ENCODE data around the gene MVB12B. TPM values are rescaled to one million over a fixed set of nuclear protein-coding genes. Genes with fewer than 3 reads are reported as not detected.

The MVB12B gene
- total and polyA plus RNA-seq, 2 of the 8 experiments (the other 6 are each of a cell fraction or from before 2014, with no cell fraction given): 2.6 to 5.0 TPM

DNA sequence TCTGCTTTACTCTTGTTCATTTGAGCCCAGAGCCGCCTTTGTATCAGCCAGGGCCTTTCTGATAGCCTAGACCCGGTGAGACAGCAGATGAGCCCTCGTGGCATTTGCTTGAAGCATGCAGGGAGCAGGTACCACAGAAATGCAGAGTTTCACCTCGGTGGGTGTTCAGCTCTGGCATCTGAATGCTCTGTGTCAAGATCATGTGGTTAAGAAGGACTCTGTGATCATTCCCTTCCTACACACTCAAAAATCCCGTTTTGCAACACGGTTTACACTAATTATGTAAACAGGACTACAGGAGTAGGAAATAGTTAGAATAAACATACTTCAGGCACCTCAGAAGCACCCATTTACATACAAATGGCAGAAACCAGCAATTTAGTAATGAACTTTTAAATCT lies 67.2 kb downstream of the MVB12B start:
- CTCF ChIA-PET (ENCODE audit: partially characterized antibody): interaction anchor here (1.2 to 7.8 kb wide), 3 partner anchors 7 to 108 kb away, joined by 3 to 54 read pairs (median 24); no protein-coding TSS in a partner anchor
- no peak overlapping the region for H3K27ac ChIP-seq (ENCODE audit: low read depth, low read length)
- TF ChIP-seq SIN3A (conservative IDR thresholded peaks at IDR 0.05 in 1 of 2, IDR thresholded peaks at IDR 0.05 in 1 of 2; ENCODE audit: low read depth in 1 of 2, low read length in 2 of 2) (no peak), TCF12 (IDR thresholded peaks at IDR 0.05; ENCODE audit: low read depth, low read length) (no peak), BRCA1 (IDR thresholded peaks at IDR 0.05; ENCODE audit: low read depth, low read length) (no peak), MAFK (IDR thresholded peaks at IDR 0.05; ENCODE audit: low read depth, low read length) (no peak), CBX8 (IDR thresholded peaks at IDR 0.05; ENCODE audit: borderline replicate concordance, low read depth, low read length) (no peak), GABPA (IDR thresholded peaks at IDR 0.05; ENCODE audit: borderline replicate concordance, insufficient read depth, low read length) (no peak), TEAD4 (IDR thresholded peaks at IDR 0.05; ENCODE audit: low read depth, low read length) (no peak), NRF1 (IDR thresholded peaks at IDR 0.05; ENCODE audit: low read depth, low read length) (no peak), TAF7 (optimal IDR thresholded peaks at IDR 0.05; ENCODE audit: borderline replicate concordance, low read depth, low read length) (no peak), EGR1 (IDR thresholded peaks at IDR 0.05; ENCODE audit: borderline replicate concordance, low read depth, low read length) (no peak)
- TF ChIP-seq, protein P1, sequence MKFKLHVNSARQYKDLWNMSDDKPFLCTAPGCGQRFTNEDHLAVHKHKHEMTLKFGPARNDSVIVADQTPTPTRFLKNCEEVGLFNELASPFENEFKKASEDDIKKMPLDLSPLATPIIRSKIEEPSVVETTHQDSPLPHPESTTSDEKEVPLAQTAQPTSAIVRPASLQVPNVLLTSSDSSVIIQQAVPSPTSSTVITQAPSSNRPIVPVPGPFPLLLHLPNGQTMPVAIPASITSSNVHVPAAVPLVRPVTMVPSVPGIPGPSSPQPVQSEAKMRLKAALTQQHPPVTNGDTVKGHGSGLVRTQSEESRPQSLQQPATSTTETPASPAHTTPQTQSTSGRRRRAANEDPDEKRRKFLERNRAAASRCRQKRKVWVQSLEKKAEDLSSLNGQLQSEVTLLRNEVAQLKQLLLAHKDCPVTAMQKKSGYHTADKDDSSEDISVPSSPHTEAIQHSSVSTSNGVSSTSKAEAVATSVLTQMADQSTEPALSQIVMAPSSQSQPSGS (IDR thresholded peaks at IDR 0.05; ENCODE audit: low read length): no peak
- TF ChIP-seq, protein P2, sequence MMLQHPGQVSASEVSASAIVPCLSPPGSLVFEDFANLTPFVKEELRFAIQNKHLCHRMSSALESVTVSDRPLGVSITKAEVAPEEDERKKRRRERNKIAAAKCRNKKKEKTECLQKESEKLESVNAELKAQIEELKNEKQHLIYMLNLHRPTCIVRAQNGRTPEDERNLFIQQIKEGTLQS (IDR thresholded peaks at IDR 0.05; ENCODE audit: insufficient read depth, low read depth, low read length): no peak

More for the DNA sequence above, 67.2 kb downstream of the MVB12B start:
- Histone ChIP-seq H2BK12ac (ENCODE audit: low read depth, low read length) (no peak overlapping the region), H2BK120ac (replicated peaks; ENCODE audit: low read depth, low read length) (no peak overlapping the region), H2BK5ac (ENCODE audit: low read depth, low read length) (no peak overlapping the region), H3K4ac (replicated peaks; ENCODE audit: insufficient read length, low read depth, low read length) (no peak overlapping the region), H2BK15ac (ENCODE audit: low read length) (no peak overlapping the region), H3K4me1 (replicated peaks in 1 of 4; ENCODE audit: control insufficient read depth in 3 of 4, insufficient read depth in 4 of 4, low read length in 3 of 4) (no peaks in the 10 kb centered on the region; a peak in 1 of 7 replicates), H3K27me3 (replicated peaks in 1 of 4; ENCODE audit: control insufficient read depth in 3 of 4, extremely low read depth in 1 of 4, insufficient read depth in 3 of 4, low read length in 3 of 4) (no peaks in the 10 kb centered on the region), H4K8ac (ENCODE audit: extremely low read depth, insufficient read depth, low read length) (no peak overlapping the region), H3K9me3 (ENCODE audit: insufficient read depth in 2 of 2, low read depth in 1 of 2, low read length in 1 of 2) (no peaks in the 10 kb centered on the region), H3K36me3 (ENCODE audit: control insufficient read depth in 2 of 4, insufficient read depth in 4 of 4, low read length in 3 of 4) (no peaks in the 10 kb centered on the region), H3K23ac (ENCODE audit: insufficient read length) (no peak overlapping the region), H3K23me2 (ENCODE audit: low read depth, low read length) (no peaks in the 10 kb centered on the region), H2AFZ (ENCODE audit: low read length) (no peak overlapping the region), H3K18ac (ENCODE audit: extremely low read depth, low read length) (no peak overlapping the region), H3K56ac (replicated peaks; ENCODE audit: insufficient read length, low read depth, low read length) (no peak overlapping the region), H3K4me2 (ENCODE audit: insufficient read depth in 1 of 2, low read depth in 2 of 2, low read length in 2 of 2) (no peak overlapping the region), H4K91ac (replicated peaks; ENCODE audit: insufficient read length, low read length) (no peak overlapping the region), H2BK20ac (ENCODE audit: low read length) (no peak overlapping the region), H4K20me1 (replicated peaks in 1 of 2; ENCODE audit: control insufficient read depth in 1 of 2, insufficient read depth in 2 of 2, low read length in 2 of 2) (no peaks in the 10 kb centered on the region), H3K4me3 (ENCODE audit: extremely low read depth in 1 of 4, insufficient read depth in 2 of 4, low read depth in 3 of 4, low read length in 4 of 4) (no peak overlapping the region), H2AK5ac (ENCODE audit: low read depth, low read length) (no peak overlapping the region), H4K5ac (ENCODE audit: insufficient read length, low read depth, low read length) (no peak overlapping the region), H3K9ac (replicated peaks in 1 of 4; ENCODE audit: extremely low read depth in 1 of 4, low read depth in 3 of 4, low read length in 3 of 4) (no peak overlapping the region), H3K14ac (ENCODE audit: insufficient read length) (no peak overlapping the region), H3K79me2 (ENCODE audit: control insufficient read depth in 1 of 2, insufficient read depth in 2 of 2, low read length in 2 of 2) (no peaks in the 10 kb centered on the region), H3K79me1 (ENCODE audit: low read depth, low read length) (no peaks in the 10 kb centered on the region)
- WGBS, 2 experiments (ENCODE audit: extremely low coverage in 1 of 2, insufficient coverage in 1 of 2, insufficient read length in 1 of 2, insufficient replicate concordance in 2 of 2, low coverage in 1 of 2, low lambda C conversion rate in 2 of 2, missing lambda C conversion rate in 1 of 2): 80% methylated on average over 6 of the region's 6 CpGs; no CpG with 5 or more reads in 1 of the 2 experiments
- DNase-seq (ENCODE audit: low read depth in 1 of 2, low spot score in 2 of 2): no peak
- POLR2A ChIA-PET (ENCODE audit: partially characterized antibody): no interaction called here
- FAIRE-seq: no peak
